ACC112 (cell line): ENCODE data around the gene SDCCAG8.
A peak's percentile ranks its signal among the peaks of the same experiment; 100 is the strongest.
"Not testable (repeated sequence)": the region's sequence is repeated elsewhere in the genome, so short reads cannot be mapped to it uniquely, and the experiment has no call there.

Experiments
- H2AFZ ChIP-seq: fragments of 200-600 bp; sonication (generic); one replicate; pipeline ENCODE4 v1.6.0; 2017; ENCODE audit warnings: antibody characterized with exemption, low read length; ENCODE audit not compliant: unreplicated experiment
- H3K27ac ChIP-seq: fragments of 200-600 bp; sonication (generic); 2 replicates; pipeline ENCODE4 v1.5.1; 2014; ENCODE audit warnings: low read depth, mild to moderate bottlenecking, antibody characterized with exemption, low read length, moderate library complexity
- H3K27me3 ChIP-seq: fragments of 200-600 bp; sonication (generic); 2 replicates; pipeline ENCODE4 v1.6.1; 2014; ENCODE audit warnings: mild to moderate bottlenecking, antibody characterized with exemption, low read length, moderate library complexity, mixed read lengths; ENCODE audit not compliant: insufficient read depth
- H3K36me3 ChIP-seq: fragments of 200-600 bp; sonication (generic); 2 replicates; pipeline ENCODE4 v1.6.1; 2016; ENCODE audit warnings: mild to moderate bottlenecking, antibody characterized with exemption, low read length, moderate library complexity, mixed read lengths; ENCODE audit not compliant: insufficient read depth
- H3K4me1 ChIP-seq: fragments of 200-600 bp; sonication (generic); one replicate; pipeline ENCODE4 v1.6.1; 2016; ENCODE audit warnings: low read length, mixed read lengths; ENCODE audit not compliant: insufficient read depth, unreplicated experiment, control insufficient read depth
- H3K4me3 ChIP-seq: fragments of 200-600 bp; sonication (generic); 2 replicates; pipeline ENCODE4 v1.5.1; 2014; ENCODE audit warnings: mild to moderate bottlenecking, low read depth, low read length
- H3K79me2 ChIP-seq: fragments of 200-600 bp; sonication (generic); one replicate; pipeline ENCODE4 v1.6.0; 2016; ENCODE audit warnings: low read length; ENCODE audit not compliant: control insufficient read depth, unreplicated experiment, insufficient read depth

SDCCAG8 gene

GRCh38 chr1:243323491-243323890 lies 67.7 kb downstream of the SDCCAG8 start:
- Histone ChIP-seq H3K27ac (no peak overlapping the region), H2AFZ (no peak overlapping the region), H3K4me1 (no peaks in the 10 kb centered on the region), H3K27me3 (no peaks in the 10 kb centered on the region), H3K4me3 (no peak overlapping the region), H3K79me2 (no peaks in the 10 kb centered on the region), H3K36me3 (peaks cover 3% of the 10 kb centered on the region; the same call in 1 of the 2 replicates)

GRCh38 chr1:243325305-243325890 lies 69.6 kb downstream of the SDCCAG8 start:
- Histone ChIP-seq H3K79me2 (no peaks in the 10 kb centered on the region), H3K36me3 (no peaks in the 10 kb centered on the region), H3K27me3 (no peaks in the 10 kb centered on the region), H3K4me1 (no peaks in the 10 kb centered on the region), H3K27ac (no peak overlapping the region), H2AFZ (no peak overlapping the region), H3K4me3 (no peak overlapping the region)

- Histone ChIP-seq H2AFZ (no peak overlapping the region), H3K79me2 (no peaks in the 10 kb centered on the region), H3K4me1 (no peaks in the 10 kb centered on the region), H3K36me3 (peaks cover 18% of the 10 kb centered on the region), H3K4me3 (no peak overlapping the region), H3K27ac (no peak overlapping the region), H3K27me3 (no peaks in the 10 kb centered on the region)
Observed at GRCh38 chr1:243332440-243332839, 76.6 kb downstream of the SDCCAG8 start.

GRCh38 chr1:243335292-243335691 lies 79.5 kb downstream of the SDCCAG8 start:
- Histone ChIP-seq H3K27ac (no peak overlapping the region), H3K27me3 (no peaks in the 10 kb centered on the region), H2AFZ (no peak overlapping the region), H3K79me2 (no peaks in the 10 kb centered on the region), H3K4me1 (peaks cover 6% of the 10 kb centered on the region), H3K36me3 (peaks cover 18% of the 10 kb centered on the region), H3K4me3 (no peak overlapping the region)

GRCh38 chr1:243336163-243336562 lies 80.3 kb downstream of the SDCCAG8 start:
- Histone ChIP-seq H3K27me3 (no peaks in the 10 kb centered on the region), H3K4me1 (peaks cover 15% of the 10 kb centered on the region), H3K36me3 (peaks cover 15% of the 10 kb centered on the region), H3K27ac (no peak overlapping the region), H3K4me3 (no peak overlapping the region), H2AFZ (no peak overlapping the region), H3K79me2 (no peaks in the 10 kb centered on the region)

- H3K27ac ChIP-seq, H3K36me3 ChIP-seq, H2AFZ ChIP-seq, H3K27me3 ChIP-seq, H3K4me3 ChIP-seq, H3K79me2 ChIP-seq: not testable (repeated sequence)
- peaks cover 22% of the 10 kb centered on the region for H3K4me1 ChIP-seq
Observed at GRCh38 chr1:243338848-243339247, 83.0 kb downstream of the SDCCAG8 start.

GRCh38 chr1:243341074-243341473 lies 85.2 kb downstream of the SDCCAG8 start:
- Histone ChIP-seq H3K27ac (peak overlapping the region; percentile 68), H3K79me2 (no peaks in the 10 kb centered on the region), H3K27me3 (no peaks in the 10 kb centered on the region), H2AFZ (peak overlapping the region; percentile 52), H3K4me3 (no peak overlapping the region), H3K4me1 (peaks cover 27% of the 10 kb centered on the region), H3K36me3 (peaks cover 4% of the 10 kb centered on the region)

- Histone ChIP-seq H3K4me3 (no peak overlapping the region), H2AFZ (no peak overlapping the region), H3K79me2 (no peaks in the 10 kb centered on the region), H3K27ac (no peak overlapping the region), H3K27me3 (no peaks in the 10 kb centered on the region), H3K4me1 (peaks cover 27% of the 10 kb centered on the region), H3K36me3 (peaks cover 8% of the 10 kb centered on the region)
Observed at GRCh38 chr1:243343970-243344937, 88.4 kb downstream of the SDCCAG8 start.

GRCh38 chr1:243345205-243345604 lies 89.4 kb downstream of the SDCCAG8 start:
- H3K27ac ChIP-seq: no peak overlapping the region
- H3K79me2 ChIP-seq: no peaks in the 10 kb centered on the region

GRCh38 chr1:243346016-243346415 lies 90.2 kb downstream of the SDCCAG8 start:
- no peak overlapping the region for H2AFZ ChIP-seq
- H3K36me3 ChIP-seq: peaks cover 8% of the 10 kb centered on the region

More at GRCh38 chr1:243345205-243345604, 89.4 kb downstream of the SDCCAG8 start:
- H3K36me3 ChIP-seq: peaks cover 8% of the 10 kb centered on the region
- H2AFZ ChIP-seq: no peak overlapping the region
- H3K4me1 ChIP-seq: peaks cover 22% of the 10 kb centered on the region
- H3K27me3 ChIP-seq: no peaks in the 10 kb centered on the region
- peak overlapping the region; percentile 17; the same call in 1 of the 2 replicates for H3K4me3 ChIP-seq

More at GRCh38 chr1:243346016-243346415, 90.2 kb downstream of the SDCCAG8 start:
- Histone ChIP-seq H3K4me3 (no peak overlapping the region), H3K79me2 (no peaks in the 10 kb centered on the region), H3K4me1 (peaks cover 14% of the 10 kb centered on the region), H3K27ac (no peak overlapping the region), H3K27me3 (no peaks in the 10 kb centered on the region)
